ENCODE measurements around the gene GNA12.
"Not testable (repeated sequence)": the region's sequence is repeated elsewhere in the genome, so short reads cannot be mapped to it uniquely, and the experiment has no call there.

- TF ChIP-seq CTCF, POLR2A (IDR thresholded peaks at IDR 0.05): not testable (repeated sequence)
Measured at GRCh38 chr7:2748684-2749083, 95.4 kb downstream of the GNA12 start.
